WERI-Rb-1 (cell line): Measurements from ENCODE around the gene MRAS.
A peak's percentile ranks its signal among the peaks of the same experiment; 100 is the strongest.

Experiments
- DNase-seq: peaks from one replicate; pipeline ENCODE4 v3.0.0-alpha.2; 2020
- H3K27ac ChIP-seq: fragments of 250-450 bp; sonication (Bioruptor Pico); 2 replicates; pipeline ENCODE4 v1.5.1; 2020; ENCODE audit warnings: mild to moderate bottlenecking, moderate library complexity
- H3K27me3 ChIP-seq: fragments of 250-450 bp; sonication (Bioruptor Pico); 2 replicates; pipeline ENCODE4 v1.5.1; 2021; ENCODE audit warnings: mild to moderate bottlenecking, low read depth, moderate library complexity; ENCODE audit not compliant: insufficient read depth, severe bottlenecking
- H3K36me3 ChIP-seq: fragments of 250-450 bp; sonication (Bioruptor Pico); 2 replicates; pipeline ENCODE4 v1.5.1; 2020; ENCODE audit warnings: mild to moderate bottlenecking, moderate library complexity
- H3K4me3 ChIP-seq: 2 replicates; pipeline ENCODE4 v1.5.1; 2011; ENCODE audit warnings: low read depth, mild to moderate bottlenecking, control low read depth, low read length
- H3K9me3 ChIP-seq: fragments of 250-450 bp; sonication (Bioruptor Pico); 2 replicates; pipeline ENCODE4 v1.5.1; 2021; ENCODE audit warnings: mild to moderate bottlenecking, moderate library complexity; ENCODE audit not compliant: severe bottlenecking
- CTCF ChIP-seq: IDR thresholded peaks from 2 replicates; pipeline ENCODE4 v1.5.1; 2011; ENCODE audit warnings: low read depth, mild to moderate bottlenecking, control low read depth, inconsistent platforms, low read length

Gene MRAS

GRCh38 chr3:138347960-138348753, at the start of gene MRAS:
TSS of gene MRAS (plus strand) at chr3:138348579. CDS start at chr3:138372884, 24,305 bp downstream.
- Histone ChIP-seq H3K4me3 (peak within 1 kb of the TSS; percentile 68), H3K36me3 (no peaks in the 10 kb centered on the region), H3K27me3 (no peaks in the 10 kb centered on the region), H3K27ac (peak within 1 kb of the TSS; percentile 75), H3K9me3 (no peaks in the 10 kb centered on the region)
- peak; percentile 74 for TF ChIP-seq CTCF
- DNase-seq, result peak; percentile 78

- Histone ChIP-seq H3K27me3 (no peaks in the 10 kb centered on the region), H3K27ac (no peak overlapping the region), H3K9me3 (no peaks in the 10 kb centered on the region), H3K36me3 (peaks cover 5% of the 10 kb centered on the region), H3K4me3 (no peak overlapping the region)
- DNase-seq, result no peak
- no peak for TF ChIP-seq CTCF
Measured at GRCh38 chr3:138300647-138301046, 47.7 kb upstream of the MRAS start.

- H3K4me3 ChIP-seq, result no peak overlapping the region
- no peaks in the 10 kb centered on the region for H3K27me3 ChIP-seq
- no peaks in the 10 kb centered on the region for H3K9me3 ChIP-seq
- no peak for TF ChIP-seq CTCF
- DNase-seq, result no peak
- no peak overlapping the region for H3K27ac ChIP-seq
- H3K36me3 ChIP-seq, result no peaks in the 10 kb centered on the region; the same call in 1 of the 2 replicates
Measured at GRCh38 chr3:138303474-138303873, 44.9 kb upstream of the MRAS start.

- H3K27me3 ChIP-seq, result no peaks in the 10 kb centered on the region
- H3K36me3 ChIP-seq, result no peaks in the 10 kb centered on the region
- DNase-seq, result no peak
- H3K4me3 ChIP-seq, result no peak overlapping the region
- no peak for TF ChIP-seq CTCF
- no peaks in the 10 kb centered on the region for H3K9me3 ChIP-seq
- no peak overlapping the region for H3K27ac ChIP-seq
Measured at GRCh38 chr3:138307899-138308298, 40.5 kb upstream of the MRAS start.

GRCh38 chr3:138308783-138309182, 39.6 kb upstream of the MRAS start:
- H3K27me3 ChIP-seq, result no peaks in the 10 kb centered on the region
- TF ChIP-seq CTCF, result no peak
- no peaks in the 10 kb centered on the region for H3K9me3 ChIP-seq
- no peaks in the 10 kb centered on the region for H3K36me3 ChIP-seq
- DNase-seq, result no peak
- H3K27ac ChIP-seq, result no peak overlapping the region
- no peak overlapping the region for H3K4me3 ChIP-seq

- no peak for TF ChIP-seq CTCF
- DNase-seq, result no peak
- Histone ChIP-seq H3K27me3 (no peaks in the 10 kb centered on the region), H3K4me3 (no peak overlapping the region), H3K27ac (no peak overlapping the region), H3K36me3 (no peaks in the 10 kb centered on the region), H3K9me3 (no peaks in the 10 kb centered on the region)
Measured at GRCh38 chr3:138310494-138310893, 37.9 kb upstream of the MRAS start.
